H1 (cell line): Measurements from ENCODE around the gene TGM6. TPM values are rescaled to one million over a fixed set of nuclear protein-coding genes. Genes with fewer than 3 reads are reported as not detected.

Experiments used
- CTCF ChIA-PET: fragments of 300-600 bp; sonication (Branson Sonifier 250); formaldehyde crosslinking; loops from one replicate; lab custom pipeline; 2021; ENCODE audit not compliant: partially characterized antibody; lab: Charles Lee
- POLR2A ChIA-PET: fragments of 300-600 bp; sonication (Branson Sonifier 250); formaldehyde crosslinking; loops from one replicate; lab custom pipeline; 2021; ENCODE audit warnings: inconsistent platforms; ENCODE audit not compliant: partially characterized antibody; lab: Charles Lee
- DNase-seq, 2 experiments: peaks; one replicate each; pipeline versions ENCODE4 v3.0.0 to v3.0.0-alpha.2; 2010 to 2022; ENCODE audit warnings: low spot score in 2 of 2, low read depth in 1 of 2, mixed read lengths in 1 of 2
- FAIRE-seq: peaks from 2 replicates; lab custom pipeline; 2011; peaks lifted over from hg19 to GRCh38; lab: Jason Lieb, UNC
- H2AFZ ChIP-seq: 2 replicates; pipeline ENCODE4 v1.8.1; 2012; ENCODE audit warnings: low read length, inconsistent platforms
- H2AK5ac ChIP-seq: 2 replicates; pipeline ENCODE4 v1.6.1; 2013; ENCODE audit warnings: low read depth, low read length
- H2BK120ac ChIP-seq: replicated peaks from 2 replicates; pipeline ENCODE3; 2013; ENCODE audit warnings: low read depth, low read length, inconsistent platforms
- H2BK12ac ChIP-seq: 2 replicates; pipeline ENCODE4 v1.6.1; 2013; ENCODE audit warnings: low read depth, low read length
- H2BK15ac ChIP-seq: 2 replicates; pipeline ENCODE4 v1.6.1; 2013; ENCODE audit warnings: low read length
- H2BK20ac ChIP-seq: 2 replicates; pipeline ENCODE4 v1.6.1; 2013; ENCODE audit warnings: low read length
- H2BK5ac ChIP-seq: 2 replicates; pipeline ENCODE4 v1.6.1; 2013; ENCODE audit warnings: low read depth, low read length
- H3K14ac ChIP-seq: 2 replicates; pipeline ENCODE4 v1.6.1; 2013; ENCODE audit warnings: inconsistent platforms; ENCODE audit not compliant: insufficient read length
- H3K18ac ChIP-seq: 2 replicates; pipeline ENCODE4 v1.6.1; 2013; ENCODE audit warnings: low read length; ENCODE audit errors: extremely low read depth
- H3K23ac ChIP-seq: 2 replicates; pipeline ENCODE4 v1.6.1; 2013; ENCODE audit warnings: inconsistent platforms; ENCODE audit not compliant: insufficient read length
- H3K23me2 ChIP-seq: 2 replicates; pipeline ENCODE4 v1.6.1; 2013; ENCODE audit warnings: low read depth, low read length
- H3K27ac ChIP-seq: 2 replicates; pipeline ENCODE4 v1.6.1; 2011; ENCODE audit warnings: low read depth, low read length, inconsistent platforms
- H3K27me3 ChIP-seq, 4 experiments: replicated peaks in 1 of 4; 1 replicate in 1 of 4; 2 replicates in 3 of 4; pipeline versions ENCODE4 v1.6.1 to v1.8.1; 2011 to 2013; ENCODE audit warnings: low read length in 3 of 4, mild to moderate bottlenecking in 3 of 4, inconsistent platforms in 2 of 4, mixed read lengths in 2 of 4, moderate library complexity in 1 of 4; ENCODE audit not compliant: control insufficient read depth in 3 of 4, insufficient read depth in 3 of 4; ENCODE audit errors: extremely low read depth in 1 of 4
- H3K36me3 ChIP-seq, 4 experiments: 2 replicates each; pipeline versions ENCODE4 v1.6.1 to v1.8.1; 2011 to 2013; ENCODE audit warnings: mild to moderate bottlenecking in 4 of 4, low read length in 3 of 4, moderate library complexity in 2 of 4, control low read depth in 1 of 4, inconsistent platforms in 1 of 4; ENCODE audit not compliant: insufficient read depth in 4 of 4, control insufficient read depth in 2 of 4
- H3K4ac ChIP-seq: replicated peaks from 2 replicates; pipeline ENCODE3; 2013; ENCODE audit warnings: low read length, low read depth, mixed read lengths, inconsistent platforms; ENCODE audit not compliant: insufficient read length
- H3K4me1 ChIP-seq, 4 experiments: replicated peaks in 1 of 4; 1 replicate in 1 of 4; 2 replicates in 3 of 4; pipeline versions ENCODE4 v1.6.1 to v1.8.1; 2011 to 2013; ENCODE audit warnings: low read length in 3 of 4, inconsistent platforms in 2 of 4, mixed read lengths in 1 of 4; ENCODE audit not compliant: insufficient read depth in 4 of 4, control insufficient read depth in 3 of 4
- H3K4me2 ChIP-seq, 2 experiments: 2 replicates each; pipeline versions ENCODE4 v1.6.1 to v1.8.1; 2011 to 2013; ENCODE audit warnings: low read depth in 2 of 2, low read length in 2 of 2, control low read depth in 1 of 2, inconsistent platforms in 1 of 2, mild to moderate bottlenecking in 1 of 2; ENCODE audit not compliant: insufficient read depth in 1 of 2
- H3K4me3 ChIP-seq, 4 experiments: fragments of 200-600, 300-600 bp in 1 of 4; sonication (generic), shearing (Covaris generic), sonication (Bioruptor Twin) in 1 of 4; 2 replicates each; pipeline versions ENCODE4 v1.5.1 to v1.8.1; 2011 to 2016; ENCODE audit warnings: low read length in 4 of 4, low read depth in 3 of 4, control low read depth in 2 of 4, inconsistent platforms in 2 of 4, mild to moderate bottlenecking in 2 of 4, mixed read lengths in 1 of 4, moderate library complexity in 1 of 4; ENCODE audit not compliant: insufficient read depth in 2 of 4; ENCODE audit errors: extremely low read depth in 1 of 4
- H3K56ac ChIP-seq: replicated peaks from 2 replicates; pipeline ENCODE3; 2013; ENCODE audit warnings: low read depth, mild to moderate bottlenecking, mixed read lengths, low read length, inconsistent platforms; ENCODE audit not compliant: insufficient read length
- H3K79me1 ChIP-seq: 2 replicates; pipeline ENCODE4 v1.6.1; 2013; ENCODE audit warnings: low read depth, low read length, control low read depth
- H3K79me2 ChIP-seq, 2 experiments: 2 replicates each; pipeline versions ENCODE4 v1.6.1 to v1.8.1; 2012 to 2013; ENCODE audit warnings: low read length in 2 of 2, mild to moderate bottlenecking in 2 of 2, inconsistent platforms in 1 of 2; ENCODE audit not compliant: insufficient read depth in 2 of 2, control insufficient read depth in 1 of 2
- H3K9ac ChIP-seq, 4 experiments: replicated peaks in 1 of 4; 1 replicate in 1 of 4; 2 replicates in 3 of 4; pipeline versions ENCODE4 v1.6.1 to v1.8.1; 2011 to 2013; ENCODE audit warnings: low read depth in 3 of 4, low read length in 3 of 4, control low read depth in 2 of 4, mild to moderate bottlenecking in 2 of 4, moderate library complexity in 2 of 4, inconsistent platforms in 1 of 4; ENCODE audit errors: extremely low read depth in 1 of 4
- H3K9me3 ChIP-seq, 2 experiments: 2 replicates each; pipeline versions ENCODE4 v1.6.1 to v1.8.1; 2012 to 2013; ENCODE audit warnings: mild to moderate bottlenecking in 2 of 2, moderate library complexity in 2 of 2, control low read depth in 1 of 2, inconsistent platforms in 1 of 2, low read depth in 1 of 2, low read length in 1 of 2, mixed read lengths in 1 of 2; ENCODE audit not compliant: insufficient read depth in 2 of 2
- H4K20me1 ChIP-seq, 2 experiments: replicated peaks in 1 of 2; 2 replicates each; pipeline versions ENCODE3 to v1.8.1; 2011 to 2013; ENCODE audit warnings: inconsistent platforms in 2 of 2, low read length in 2 of 2, mild to moderate bottlenecking in 1 of 2; ENCODE audit not compliant: insufficient read depth in 2 of 2, control insufficient read depth in 1 of 2
- H4K5ac ChIP-seq: 2 replicates; pipeline ENCODE4 v1.6.1; 2013; ENCODE audit warnings: low read length, low read depth, mixed read lengths, inconsistent platforms; ENCODE audit not compliant: insufficient read length
- H4K8ac ChIP-seq: 2 replicates; pipeline ENCODE4 v1.8.0; 2013; ENCODE audit warnings: mild to moderate bottlenecking, moderate library complexity, low read length, inconsistent platforms; ENCODE audit not compliant: insufficient read depth; ENCODE audit errors: extremely low read depth
- H4K91ac ChIP-seq: replicated peaks from 2 replicates; pipeline ENCODE3; 2013; ENCODE audit warnings: low read length, mixed read lengths, inconsistent platforms; ENCODE audit not compliant: insufficient read length
- RAD21 ChIP-seq, 2 experiments: IDR thresholded peaks in 1 of 2; conservative IDR thresholded peaks in 1 of 2; 2 replicates each; pipeline ENCODE4 v1.6.1; 2011; ENCODE audit warnings: low read depth in 2 of 2, low read length in 2 of 2, improper control_type of control experiment in 1 of 2, inconsistent platforms in 1 of 2, mild to moderate bottlenecking in 1 of 2, moderate library complexity in 1 of 2
- SUZ12 ChIP-seq: fragments of 200-600 bp; sonication (generic); IDR thresholded peaks from 2 replicates; pipeline ENCODE4 v1.6.1; 2012; ENCODE audit warnings: mild to moderate bottlenecking, inconsistent platforms, low read length, moderate library complexity, mixed read lengths
- WGBS, 2 experiments: shearing (Covaris generic) in 1 of 2; methylation state at CpG; one replicate each; pipeline versions ENCODE4 v1.1.6 to v1.1.7; 2013 to 2015; ENCODE audit warnings: low lambda C conversion rate in 2 of 2, mixed read lengths in 2 of 2, inconsistent platforms in 1 of 2, low coverage in 1 of 2, missing lambda C conversion rate in 1 of 2; ENCODE audit not compliant: insufficient replicate concordance in 2 of 2, insufficient coverage in 1 of 2, insufficient read length in 1 of 2; ENCODE audit errors: extremely low coverage in 1 of 2, missing lambda C conversion rate in 1 of 2; 5-methylcytosine and 5-hydroxymethylcytosine counted together
- polyA plus RNA-seq, 7 experiments: library from polyadenylated mRNA; depleted of rRNA in 3 of 7; stranded (reverse) in 5 of 7; unstranded in 2 of 7; fragments of >200 nt in 5 of 7; fragments of 200-250 nt in 2 of 7; gene quantifications; 1 replicate in 5 of 7; 2 replicates in 1 of 7; 4 replicates in 1 of 7; pipeline versions ENCODE4 v1.2.1 to v1.2.3, GENCODE V29; 2011 to 2013; ENCODE audit warnings: missing spikeins in 2 of 7, mixed read lengths in 2 of 7
- total RNA-seq: library from RNA; stranded (reverse); fragmentation: NEBNext Ultra II Directional; extraction: Animal tissue kit (Norgen Biotek cat#: 25700); gene quantifications from 2 replicates; pipeline ENCODE4 v1.2.1, GENCODE V29; 2021
- TF ChIP-seq, protein P1 (sequence below), 3 experiments: IDR thresholded peaks; 1 replicate in 2 of 3; 2 replicates in 1 of 3; pipeline versions ENCODE4 v1.5.1 to v1.6.1; 2011; ENCODE audit warnings: low read length in 3 of 3, mild to moderate bottlenecking in 3 of 3, inconsistent platforms in 2 of 3, low read depth in 1 of 3, moderate library complexity in 1 of 3; ENCODE audit not compliant: insufficient read depth in 1 of 3; ENCODE audit errors: control extremely low read depth in 1 of 3

TGM6 gene
- total and polyA plus RNA-seq, 2 of the 8 experiments (the other 6 are each of a cell fraction or from before 2014, with no cell fraction given) = 0.03 TPM; not detected in 1

DNA sequence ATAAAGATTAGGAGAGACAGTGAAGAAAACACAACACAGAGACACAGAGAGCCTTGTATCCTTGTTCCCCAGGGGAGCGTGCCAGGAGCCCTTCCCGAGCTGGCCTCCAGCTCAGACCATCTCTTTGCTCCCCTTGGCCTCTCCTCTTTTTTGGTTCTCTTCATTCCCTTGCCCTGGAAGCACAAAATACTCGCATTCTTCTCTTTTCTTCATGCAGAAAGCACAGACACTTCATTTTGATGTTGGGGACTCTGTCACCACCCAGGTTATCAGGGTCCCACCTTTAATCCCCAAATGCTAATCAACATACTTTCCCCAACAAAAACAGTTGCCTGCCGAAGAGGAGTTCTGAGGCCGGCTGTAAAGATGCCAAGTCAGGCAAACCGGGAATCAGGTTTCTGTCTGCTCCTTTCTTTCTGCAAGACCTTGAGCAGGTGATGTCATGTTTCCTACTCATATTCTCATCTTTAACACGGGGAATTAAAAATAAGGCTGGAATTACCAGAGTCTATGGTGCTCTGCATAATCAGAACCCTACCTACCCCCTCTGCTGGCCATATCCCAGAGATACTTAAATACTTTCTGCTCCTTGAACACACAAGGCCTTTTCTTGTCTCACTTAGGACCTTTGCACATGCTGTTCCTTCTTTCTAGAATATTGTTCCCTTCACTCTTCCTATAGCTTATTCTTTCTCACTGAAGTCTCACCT, 21.7 kb downstream of the TGM6 start:
- Histone ChIP-seq H3K4me1 (0 out of 7 replicates have a peak, but pooled peaks cover 0 to 2% (median 0%) of the 10 kb centered on the region in 4 experiments), H3K79me2 (no peaks in the 10 kb centered on the region), H3K14ac (no peak overlapping the region), H3K4me3 (no peak overlapping the region), H2AFZ (peak overlapping the region; percentile 46; the same call in 1 of the 2 replicates), H3K23me2 (no peaks in the 10 kb centered on the region), H2BK120ac (no peak overlapping the region), H3K4me2 (no peak overlapping the region), H2AK5ac (no peak overlapping the region), H4K91ac (no peak overlapping the region), H3K4ac (no peak overlapping the region), H3K27me3 (no peaks in the 10 kb centered on the region), H4K5ac (no peak overlapping the region), H3K56ac (no peak overlapping the region), H4K20me1 (no peaks in the 10 kb centered on the region), H2BK15ac (no peak overlapping the region), H2BK5ac (no peak overlapping the region), H2BK20ac (no peak overlapping the region), H2BK12ac (no peak overlapping the region), H3K9ac (no peak overlapping the region), H3K79me1 (no peaks in the 10 kb centered on the region), H3K23ac (no peak overlapping the region), H3K18ac (no peak overlapping the region), H3K27ac (no peak overlapping the region), H3K9me3 (peaks cover 0 to 7% of the 10 kb centered on the region in 2 experiments; a peak in 1 of 4 replicates), H3K36me3 (no peaks in the 10 kb centered on the region), H4K8ac (no peak overlapping the region)
- TF ChIP-seq, protein P1, sequence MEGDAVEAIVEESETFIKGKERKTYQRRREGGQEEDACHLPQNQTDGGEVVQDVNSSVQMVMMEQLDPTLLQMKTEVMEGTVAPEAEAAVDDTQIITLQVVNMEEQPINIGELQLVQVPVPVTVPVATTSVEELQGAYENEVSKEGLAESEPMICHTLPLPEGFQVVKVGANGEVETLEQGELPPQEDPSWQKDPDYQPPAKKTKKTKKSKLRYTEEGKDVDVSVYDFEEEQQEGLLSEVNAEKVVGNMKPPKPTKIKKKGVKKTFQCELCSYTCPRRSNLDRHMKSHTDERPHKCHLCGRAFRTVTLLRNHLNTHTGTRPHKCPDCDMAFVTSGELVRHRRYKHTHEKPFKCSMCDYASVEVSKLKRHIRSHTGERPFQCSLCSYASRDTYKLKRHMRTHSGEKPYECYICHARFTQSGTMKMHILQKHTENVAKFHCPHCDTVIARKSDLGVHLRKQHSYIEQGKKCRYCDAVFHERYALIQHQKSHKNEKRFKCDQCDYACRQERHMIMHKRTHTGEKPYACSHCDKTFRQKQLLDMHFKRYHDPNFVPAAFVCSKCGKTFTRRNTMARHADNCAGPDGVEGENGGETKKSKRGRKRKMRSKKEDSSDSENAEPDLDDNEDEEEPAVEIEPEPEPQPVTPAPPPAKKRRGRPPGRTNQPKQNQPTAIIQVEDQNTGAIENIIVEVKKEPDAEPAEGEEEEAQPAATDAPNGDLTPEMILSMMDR (IDR thresholded peaks at IDR 0.05; ENCODE audit: control extremely low read depth in 1 of 3, insufficient read depth in 1 of 3, low read depth in 1 of 3, low read length in 3 of 3) = peak in 2 of 3 experiments; percentile 18 to 39; a peak in 2 of 4 replicates
- TF ChIP-seq RAD21 (IDR thresholded peaks at IDR 0.05 in 1 of 2, conservative IDR thresholded peaks at IDR 0.05 in 1 of 2; ENCODE audit: low read depth in 2 of 2, low read length in 2 of 2) (peak; percentile 15 to 24; a peak in 2 of 4 replicates), SUZ12 (no peak)
- 77% methylated on average over 7 of the region's 7 CpGs; no CpG with 5 or more reads in 1 of the 2 experiments for WGBS, 2 experiments
- FAIRE-seq (no peak), DNase-seq (no peak)
- POLR2A ChIA-PET = interaction anchor here (0.6 to 1.2 kb wide), 2 partner anchors 11 to 33 kb away, joined by 3 read pairs; no protein-coding TSS in a partner anchor
- CTCF ChIA-PET = interaction anchor here (0.7 to 18.3 kb wide), 16 partner anchors 8 to 195 kb away, joined by 3 to 210 read pairs (median 4); partner anchors contain the start of gene TGM6
